CD4-positive, alpha-beta memory T cell (primary cell): Measurements from ENCODE around the gene PDC. TPM values are rescaled to one million over a fixed set of nuclear protein-coding genes. Genes with fewer than 3 reads are reported as not detected.

Source experiments
- CTCF ChIA-PET: fragments of 350-600 bp; sonication (Branson Sonifier 250); formaldehyde crosslinking; loops from one replicate; lab custom pipeline; 2021; ENCODE audit warnings: inconsistent platforms; ENCODE audit not compliant: partially characterized antibody; lab: Charles Lee
- POLR2A ChIA-PET: fragments of 350-600 bp; sonication (Branson Sonifier 250); formaldehyde crosslinking; loops from one replicate; lab custom pipeline; 2021; ENCODE audit not compliant: partially characterized antibody; lab: Charles Lee
- DNase-seq, 5 donors: peaks; one replicate each; pipeline versions ENCODE4 v3.0.0 to v3.0.0-alpha.2; 2020 to 2022; ENCODE audit warnings: mixed read lengths in 1 of 5
- H3K27ac ChIP-seq: one replicate; pipeline ENCODE4 v1.7.0; 2013; ENCODE audit warnings: low read depth, low read length
- H3K27me3 ChIP-seq: 2 replicates; pipeline ENCODE4 v1.7.0; 2013; ENCODE audit warnings: mild to moderate bottlenecking, low read length, moderate library complexity; ENCODE audit not compliant: insufficient read depth
- H3K36me3 ChIP-seq: 2 replicates; pipeline ENCODE4 v1.7.0; 2013; ENCODE audit warnings: mild to moderate bottlenecking, low read length, moderate library complexity; ENCODE audit not compliant: insufficient read depth
- H3K4me1 ChIP-seq: 2 replicates; pipeline ENCODE4 v1.7.0; 2013; ENCODE audit warnings: mild to moderate bottlenecking, low read length, moderate library complexity; ENCODE audit not compliant: insufficient read depth
- H3K4me3 ChIP-seq, 2 donors: one replicate each; pipeline ENCODE4 v1.7.0; 2013; ENCODE audit warnings: low read length in 2 of 2, mild to moderate bottlenecking in 1 of 2
- H3K9me3 ChIP-seq, 2 donors: one replicate each; pipeline ENCODE4 v1.7.0; 2013; ENCODE audit warnings: low read length in 2 of 2, control low read depth in 1 of 2; ENCODE audit not compliant: control insufficient read depth in 1 of 2
- H3K27ac Mint-ChIP-seq, 7 donors: one replicate each; pipeline ENCODE4 v1.8.0; 2020 to 2021; ENCODE audit warnings: mixed read lengths in 7 of 7, mild to moderate bottlenecking in 6 of 7, inconsistent platforms in 3 of 7, moderate library complexity in 3 of 7
- H3K27me3 Mint-ChIP-seq, 2 donors: one replicate each; pipeline ENCODE4 v1.8.0; 2020 to 2021; ENCODE audit warnings: mixed read lengths in 2 of 2
- H3K36me3 Mint-ChIP-seq, 2 donors: one replicate each; pipeline ENCODE4 v1.8.0; 2020 to 2021; ENCODE audit warnings: mixed read lengths in 2 of 2, inconsistent platforms in 1 of 2, mild to moderate bottlenecking in 1 of 2
- H3K4me1 Mint-ChIP-seq, 4 donors: one replicate each; pipeline ENCODE4 v1.8.0; 2020 to 2021; ENCODE audit warnings: mixed read lengths in 4 of 4, mild to moderate bottlenecking in 1 of 4
- H3K4me3 Mint-ChIP-seq, 8 donors: one replicate each; pipeline ENCODE4 v1.8.0; 2020 to 2021; ENCODE audit warnings: mixed read lengths in 8 of 8, mild to moderate bottlenecking in 7 of 8, moderate library complexity in 6 of 8, inconsistent platforms in 3 of 8
- H3K9me3 Mint-ChIP-seq, 8 donors: one replicate each; pipeline ENCODE4 v1.8.0; 2020 to 2021; ENCODE audit warnings: mixed read lengths in 8 of 8, mild to moderate bottlenecking in 5 of 8, inconsistent platforms in 3 of 8, moderate library complexity in 1 of 8
- intact Hi-C: fragments of 100-400 bp; cut with micrococcal nuclease; formaldehyde crosslinking; loops from one replicate; pipeline ENCODE4 v1.15.1; 2023
- polyA plus RNA-seq, 2 donors: library from polyadenylated mRNA; unstranded; fragments of 300-500 nt; fragmentation: Illumina TruSeq; gene quantifications; one replicate each; pipeline ENCODE4 v1.2.3, GENCODE V29; 2021
- total RNA-seq, 2 experiments: library from RNA; stranded (reverse); gene quantifications; one replicate each; pipeline ENCODE4 v1.2.3, GENCODE V29; 2021

The PDC gene
- total RNA-seq (not detected), polyA plus RNA-seq (not detected)

DNA sequence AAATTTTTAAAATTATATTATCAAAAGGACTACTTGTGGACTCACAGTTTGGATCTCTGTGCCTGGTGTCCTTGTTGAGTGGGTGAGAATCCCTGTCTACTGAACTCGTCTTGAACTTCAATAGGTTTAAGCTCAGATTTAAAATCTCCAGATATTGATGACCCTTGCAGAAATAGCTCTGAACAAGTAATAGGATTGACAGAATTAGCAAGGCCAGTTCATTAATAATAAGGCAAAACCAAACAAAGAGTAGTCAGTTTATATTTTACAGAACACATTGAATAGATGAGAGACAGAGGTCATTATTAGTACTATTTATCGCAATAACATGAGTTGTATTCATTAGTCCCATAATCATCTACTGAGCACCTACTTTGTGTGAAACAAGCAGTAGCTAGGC, at the start of gene PDC:
TSS of gene PDC (minus strand) at position 101 of the 400 bp plus-strand sequence. CDS start 11,655 bp downstream, outside the sequence.
- no peaks in the 10 kb centered on the region for H3K4me1 ChIP-seq
- H3K4me1 Mint-ChIP-seq: no peaks in the 10 kb centered on the region
- no peaks in the 10 kb centered on the region for H3K36me3 ChIP-seq
- DNase-seq: no peak
- ChIA-PET POLR2A (interaction anchor here (0.5 kb wide), 1 partner anchor 45 kb away, joined by 3 read pairs; no protein-coding TSS in a partner anchor), CTCF (no interaction called here)
- H3K9me3 Mint-ChIP-seq: no peaks in the 10 kb centered on the region
- no peak within 1 kb of the TSS for H3K27ac ChIP-seq
- H3K4me3 Mint-ChIP-seq: no peak within 1 kb of the TSS
- H3K27ac Mint-ChIP-seq: no peak within 1 kb of the TSS
- no peaks in the 10 kb centered on the region for H3K9me3 ChIP-seq
- H3K27me3 Mint-ChIP-seq: no peaks in the 10 kb centered on the region
- H3K36me3 Mint-ChIP-seq: no peaks in the 10 kb centered on the region
- intact Hi-C loops: no loop called here
- H3K4me3 ChIP-seq: no peak within 1 kb of the TSS
- no peaks in the 10 kb centered on the region for H3K27me3 ChIP-seq

DNA sequence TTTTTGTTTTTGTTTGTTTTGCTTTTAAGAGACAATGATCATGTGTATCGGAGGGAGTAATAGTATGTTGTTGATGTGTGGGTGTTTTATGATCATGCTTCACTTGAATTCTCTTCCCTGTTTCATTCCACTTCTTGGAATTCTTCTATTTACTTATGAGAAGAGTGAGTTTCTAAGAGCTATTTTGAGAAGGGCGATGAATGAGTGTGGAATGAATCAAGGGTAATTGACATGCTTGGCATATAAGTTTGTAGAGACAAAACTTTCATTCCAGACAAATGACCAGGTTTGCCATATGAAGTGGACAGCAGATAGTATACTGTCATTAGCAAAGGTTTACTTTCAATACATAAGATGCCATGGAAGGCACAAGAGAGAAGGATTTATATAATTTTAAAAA, 42.3 kb upstream of the PDC start:
- intact Hi-C loops: no loop called here
- Histone ChIP-seq H3K36me3 (no peaks in the 10 kb centered on the region), H3K4me1 (no peaks in the 10 kb centered on the region), H3K9me3 (no peaks in the 10 kb centered on the region), H3K27ac (no peak overlapping the region), H3K4me3 (no peak overlapping the region), H3K27me3 (no peaks in the 10 kb centered on the region)
- H3K36me3 Mint-ChIP-seq: peaks cover 5 to 6% of the 10 kb centered on the region in 2 donors
- H3K4me1 Mint-ChIP-seq: no peaks in the 10 kb centered on the region
- H3K4me3 Mint-ChIP-seq: no peak overlapping the region
- no peak overlapping the region for H3K27ac Mint-ChIP-seq
- ChIA-PET CTCF (no interaction called here), POLR2A (no interaction called here)
- H3K9me3 Mint-ChIP-seq: peaks cover 0 to 34% (median 20%) of the 10 kb centered on the region in 8 donors
- no peaks in the 10 kb centered on the region for H3K27me3 Mint-ChIP-seq
- DNase-seq: no peak

DNA sequence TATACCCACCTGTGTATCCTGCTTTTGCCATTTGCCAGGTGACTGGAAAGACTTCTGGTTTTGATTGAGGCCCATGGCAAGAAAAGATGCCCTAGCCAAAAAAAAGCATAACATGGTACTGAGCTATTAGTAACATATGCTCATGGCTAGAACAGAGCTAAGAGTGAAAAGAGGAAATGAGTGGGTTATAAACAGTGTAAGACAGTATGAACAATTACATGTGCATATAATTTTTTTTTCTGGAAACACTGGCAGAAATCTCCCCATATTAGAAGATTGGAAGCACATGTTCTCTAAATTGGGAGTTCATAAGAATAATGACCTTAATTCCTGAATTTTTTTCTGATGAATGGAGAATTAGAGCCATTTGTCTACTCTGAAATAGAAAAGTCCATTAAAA, 41.2 kb upstream of the PDC start:
- intact Hi-C loops: no loop called here
- ChIA-PET POLR2A (no interaction called here), CTCF (no interaction called here)
- H3K9me3 Mint-ChIP-seq: peaks cover 0 to 28% (median 18%) of the 10 kb centered on the region in 8 donors
- H3K36me3 Mint-ChIP-seq: peaks cover 0 to 6% of the 10 kb centered on the region in 2 donors
- H3K27ac Mint-ChIP-seq: no peak overlapping the region
- Histone ChIP-seq H3K27me3 (no peaks in the 10 kb centered on the region), H3K4me3 (no peak overlapping the region), H3K4me1 (no peaks in the 10 kb centered on the region), H3K27ac (no peak overlapping the region), H3K9me3 (no peaks in the 10 kb centered on the region), H3K36me3 (no peaks in the 10 kb centered on the region)
- no peaks in the 10 kb centered on the region for H3K4me1 Mint-ChIP-seq
- H3K4me3 Mint-ChIP-seq: no peak overlapping the region
- no peak for DNase-seq
- H3K27me3 Mint-ChIP-seq: no peaks in the 10 kb centered on the region

DNA sequence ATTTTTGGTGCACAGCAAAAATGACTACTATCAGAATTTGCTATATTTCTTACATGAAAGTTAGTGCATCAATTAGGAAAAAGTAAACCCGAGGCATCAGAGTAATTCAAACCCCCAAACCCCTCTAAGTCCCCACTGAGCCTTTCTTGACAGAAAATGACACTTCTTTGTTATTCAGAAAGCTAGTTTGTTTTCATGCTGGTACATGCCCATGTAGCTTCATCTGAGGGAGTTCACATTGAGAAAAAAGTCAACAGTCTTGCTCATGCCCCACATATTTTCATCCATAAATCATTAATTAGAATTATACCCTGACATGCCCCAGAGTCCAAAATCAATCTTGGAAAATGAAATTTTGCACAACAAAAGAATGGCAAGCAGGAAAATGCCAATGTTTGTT, 39.9 kb upstream of the PDC start:
- Histone ChIP-seq H3K27ac (no peak overlapping the region), H3K36me3 (no peaks in the 10 kb centered on the region), H3K4me1 (no peaks in the 10 kb centered on the region), H3K27me3 (no peaks in the 10 kb centered on the region), H3K4me3 (no peak overlapping the region), H3K9me3 (no peaks in the 10 kb centered on the region)
- ChIA-PET POLR2A (no interaction called here), CTCF (no interaction called here)
- H3K9me3 Mint-ChIP-seq: peaks cover 0 to 17% (median 10%) of the 10 kb centered on the region in 8 donors
- H3K36me3 Mint-ChIP-seq: peaks cover 0 to 2% of the 10 kb centered on the region in 2 donors
- no peaks in the 10 kb centered on the region for H3K4me1 Mint-ChIP-seq
- H3K27ac Mint-ChIP-seq: no peak overlapping the region
- no peaks in the 10 kb centered on the region for H3K27me3 Mint-ChIP-seq
- no peak for DNase-seq
- H3K4me3 Mint-ChIP-seq: no peak overlapping the region
- intact Hi-C loops: no loop called here

DNA sequence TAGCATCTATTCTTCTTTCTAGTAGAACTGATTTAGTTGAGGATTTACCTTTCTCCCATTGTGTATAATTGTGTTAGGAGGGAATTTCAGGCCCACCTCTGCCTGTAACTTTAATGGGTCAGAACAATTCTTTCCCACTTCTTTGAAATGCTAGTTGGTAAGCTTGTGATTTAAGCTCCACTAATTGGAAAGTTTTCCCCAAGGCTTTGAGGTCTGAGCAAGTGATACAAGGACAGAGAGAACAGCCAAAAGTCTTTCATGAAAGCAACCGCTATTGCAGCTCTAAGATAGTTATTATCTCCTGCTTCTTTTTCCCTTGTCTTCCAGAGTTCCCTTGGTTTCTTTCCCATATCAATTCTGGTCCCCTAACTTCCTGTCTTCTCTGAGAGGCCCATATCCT, 38.7 kb upstream of the PDC start:
- Mint-ChIP-seq H3K9me3 (peaks cover 0 to 8% (median 1%) of the 10 kb centered on the region in 8 donors), H3K27ac (no peak overlapping the region), H3K4me1 (no peaks in the 10 kb centered on the region), H3K27me3 (no peaks in the 10 kb centered on the region), H3K36me3 (no peaks in the 10 kb centered on the region), H3K4me3 (no peak overlapping the region)
- POLR2A ChIA-PET: no interaction called here
- no peak overlapping the region for H3K27ac ChIP-seq
- CTCF ChIA-PET: no interaction called here
- intact Hi-C loops: no loop called here
- no peak for DNase-seq
- no peaks in the 10 kb centered on the region for H3K36me3 ChIP-seq
- no peaks in the 10 kb centered on the region for H3K4me1 ChIP-seq
- H3K27me3 ChIP-seq: no peaks in the 10 kb centered on the region
- H3K4me3 ChIP-seq: no peak overlapping the region
- H3K9me3 ChIP-seq: no peaks in the 10 kb centered on the region

DNA sequence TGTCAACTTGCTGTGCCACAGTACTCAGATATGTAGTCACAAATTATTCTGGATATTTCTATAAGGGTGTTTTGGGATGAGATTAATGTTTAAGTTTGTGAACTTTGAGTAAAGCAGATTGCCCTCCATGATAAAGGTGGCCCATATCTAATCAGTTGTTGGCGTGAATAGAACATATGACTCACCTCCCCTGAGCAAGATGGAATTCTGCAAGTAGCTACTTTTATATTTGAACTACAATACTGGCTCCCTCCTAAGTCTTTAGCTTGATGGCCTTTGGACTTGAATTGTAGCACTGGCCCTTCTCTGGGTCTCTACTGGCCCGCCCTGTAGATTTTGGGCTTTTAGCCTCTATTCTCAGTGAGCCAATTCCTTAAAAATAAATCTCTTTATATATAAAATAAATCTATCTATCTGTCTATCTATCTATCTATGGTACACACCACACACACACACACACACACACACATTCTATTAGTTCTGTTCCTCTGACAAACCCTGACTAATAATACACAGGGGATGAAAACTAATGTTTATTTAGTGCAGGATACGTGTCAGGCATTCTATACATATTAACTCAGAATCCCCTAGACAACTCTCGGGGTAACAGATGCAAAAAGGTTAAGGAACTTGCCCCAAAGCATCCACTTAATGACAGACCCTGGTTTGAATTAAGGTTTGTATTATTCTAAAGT, 37.9 kb upstream of the PDC start:
- Histone ChIP-seq H3K27me3 (no peaks in the 10 kb centered on the region), H3K4me3 (no peak overlapping the region), H3K4me1 (no peaks in the 10 kb centered on the region), H3K9me3 (no peaks in the 10 kb centered on the region), H3K27ac (no peak overlapping the region), H3K36me3 (no peaks in the 10 kb centered on the region)
- Mint-ChIP-seq H3K27me3 (no peaks in the 10 kb centered on the region), H3K36me3 (no peaks in the 10 kb centered on the region), H3K27ac (no peak overlapping the region), H3K9me3 (peaks cover 0 to 3% (median 0%) of the 10 kb centered on the region in 8 donors), H3K4me3 (no peak overlapping the region), H3K4me1 (no peaks in the 10 kb centered on the region)
- ChIA-PET CTCF (no interaction called here), POLR2A (no interaction called here)
- intact Hi-C loops: no loop called here
- no peak for DNase-seq

DNA sequence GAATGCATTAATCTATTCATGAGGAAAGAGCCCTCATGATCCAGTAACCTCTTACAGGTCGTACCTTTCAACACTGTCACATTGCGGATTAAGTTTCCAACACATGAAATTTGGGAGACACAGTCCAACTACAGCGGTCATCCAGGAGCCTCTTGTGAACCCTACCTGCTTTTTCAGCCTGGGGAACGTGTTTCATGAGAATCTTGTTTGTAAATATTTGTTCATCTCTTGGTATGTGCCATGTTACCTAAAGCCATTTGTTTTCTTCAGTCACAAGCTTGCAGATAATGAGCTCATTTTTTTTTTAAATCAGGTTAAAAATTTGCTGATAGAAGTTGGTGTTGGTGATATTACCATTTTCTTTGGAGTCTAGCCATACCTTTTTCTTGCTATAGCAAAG, 37.2 kb upstream of the PDC start:
- no peak for DNase-seq
- H3K36me3 ChIP-seq: no peaks in the 10 kb centered on the region
- no peak overlapping the region for H3K27ac ChIP-seq
- H3K27me3 ChIP-seq: no peaks in the 10 kb centered on the region
- H3K4me1 ChIP-seq: no peaks in the 10 kb centered on the region
- H3K4me1 Mint-ChIP-seq: no peaks in the 10 kb centered on the region
- H3K36me3 Mint-ChIP-seq: no peaks in the 10 kb centered on the region
- H3K4me3 ChIP-seq: no peak overlapping the region
- POLR2A ChIA-PET: no interaction called here
- H3K27me3 Mint-ChIP-seq: no peaks in the 10 kb centered on the region
- intact Hi-C loops: no loop called here
- H3K9me3 ChIP-seq: no peaks in the 10 kb centered on the region
- H3K9me3 Mint-ChIP-seq: no peaks in the 10 kb centered on the region
- CTCF ChIA-PET: no interaction called here
- H3K4me3 Mint-ChIP-seq: no peak overlapping the region
- no peak overlapping the region for H3K27ac Mint-ChIP-seq
